Peyer's patch (tissue), 4 donors: ENCODE measurements around the gene PET100.

Experiments used
- POLR2A ChIP-seq, 2 donors: fragments of 450-650 bp; IDR thresholded peaks; one replicate each; pipeline ENCODE4 v1.5.1; 2017; ENCODE audit warnings: antibody characterized with exemption in 2 of 2, mild to moderate bottlenecking in 2 of 2, moderate library complexity in 2 of 2
- TF ChIP-seq, protein P1 (sequence below), 6 experiments: fragments of 450-650 bp in 4 of 6; fragments of 200-600 bp in 2 of 6; sonication (generic) in 1 of 6; IDR thresholded peaks; one replicate each; pipeline ENCODE4 v1.5.1; 2017 to 2019; ENCODE audit warnings: antibody characterized with exemption in 6 of 6, mild to moderate bottlenecking in 3 of 6, moderate library complexity in 1 of 6

- TF ChIP-seq, protein P1, sequence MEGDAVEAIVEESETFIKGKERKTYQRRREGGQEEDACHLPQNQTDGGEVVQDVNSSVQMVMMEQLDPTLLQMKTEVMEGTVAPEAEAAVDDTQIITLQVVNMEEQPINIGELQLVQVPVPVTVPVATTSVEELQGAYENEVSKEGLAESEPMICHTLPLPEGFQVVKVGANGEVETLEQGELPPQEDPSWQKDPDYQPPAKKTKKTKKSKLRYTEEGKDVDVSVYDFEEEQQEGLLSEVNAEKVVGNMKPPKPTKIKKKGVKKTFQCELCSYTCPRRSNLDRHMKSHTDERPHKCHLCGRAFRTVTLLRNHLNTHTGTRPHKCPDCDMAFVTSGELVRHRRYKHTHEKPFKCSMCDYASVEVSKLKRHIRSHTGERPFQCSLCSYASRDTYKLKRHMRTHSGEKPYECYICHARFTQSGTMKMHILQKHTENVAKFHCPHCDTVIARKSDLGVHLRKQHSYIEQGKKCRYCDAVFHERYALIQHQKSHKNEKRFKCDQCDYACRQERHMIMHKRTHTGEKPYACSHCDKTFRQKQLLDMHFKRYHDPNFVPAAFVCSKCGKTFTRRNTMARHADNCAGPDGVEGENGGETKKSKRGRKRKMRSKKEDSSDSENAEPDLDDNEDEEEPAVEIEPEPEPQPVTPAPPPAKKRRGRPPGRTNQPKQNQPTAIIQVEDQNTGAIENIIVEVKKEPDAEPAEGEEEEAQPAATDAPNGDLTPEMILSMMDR (IDR thresholded peaks at IDR 0.05): no peak
- TF ChIP-seq POLR2A (IDR thresholded peaks at IDR 0.05): no peak
These were observed 28.9 kb upstream of the PET100 start for GRCh38 chr19:7600721-7601120.
